GM18502 (cell line): ENCODE data around the gene ATRNL1.
A peak's percentile ranks its signal among the peaks of the same experiment; 100 is the strongest.

Experiments used
- ATAC-seq: cut with Tn5 transposase; IDR thresholded peaks from one replicate; pipeline ENCODE4 v1.9.1; 2021; ENCODE audit warnings: mild to moderate bottlenecking; ENCODE audit not compliant: unreplicated experiment, poor library complexity

The ATRNL1 gene

GRCh38 chr10:115861455-115861854 lies 768.3 kb downstream of the ATRNL1 start:
- ATAC-seq: no peak

DNA sequence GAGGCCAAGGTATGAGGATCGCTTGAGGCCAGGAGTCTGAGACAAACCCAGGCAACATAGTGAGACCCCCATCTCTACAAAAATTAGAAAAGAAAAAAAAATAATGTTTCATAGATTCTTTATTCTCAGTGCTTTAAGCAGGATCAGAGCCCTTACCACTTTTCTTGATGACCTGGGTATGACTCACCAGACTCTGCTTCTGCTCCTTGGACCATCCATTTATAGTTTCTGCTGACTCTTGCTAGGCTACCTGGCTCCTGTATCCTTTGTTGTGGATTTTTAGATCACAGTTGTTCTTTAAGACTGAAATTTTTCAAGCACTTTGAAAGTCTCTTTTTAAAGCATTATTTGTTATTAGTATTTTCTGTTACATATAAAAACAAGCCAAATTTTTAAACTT lies 768.7 kb downstream of the ATRNL1 start:
- no peak for ATAC-seq

- no peak for ATAC-seq
Observed at GRCh38 chr10:115866174-115866573, 773.0 kb downstream of the ATRNL1 start.

DNA sequence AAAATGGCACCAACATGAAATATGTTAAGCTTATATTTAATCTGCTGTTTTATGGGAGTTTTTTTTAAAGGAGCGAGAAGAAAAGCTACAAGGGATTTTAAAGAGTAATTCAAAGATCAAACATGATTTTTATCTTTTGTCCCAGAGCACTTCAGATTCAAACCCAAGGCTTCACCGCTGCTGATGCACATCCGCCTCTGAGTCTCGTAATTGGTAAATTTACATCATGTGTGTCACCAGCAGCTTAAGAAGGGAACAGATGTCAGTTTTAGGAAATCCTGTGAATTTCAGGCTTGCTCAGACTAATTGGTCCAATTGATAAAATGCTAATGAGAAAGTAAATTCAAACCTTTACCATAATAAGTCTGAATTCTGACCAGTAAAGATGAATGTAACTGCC lies 773.5 kb downstream of the ATRNL1 start:
- no peak for ATAC-seq

- no peak for ATAC-seq
Observed at GRCh38 chr10:115867305-115867704, 774.1 kb downstream of the ATRNL1 start.

DNA sequence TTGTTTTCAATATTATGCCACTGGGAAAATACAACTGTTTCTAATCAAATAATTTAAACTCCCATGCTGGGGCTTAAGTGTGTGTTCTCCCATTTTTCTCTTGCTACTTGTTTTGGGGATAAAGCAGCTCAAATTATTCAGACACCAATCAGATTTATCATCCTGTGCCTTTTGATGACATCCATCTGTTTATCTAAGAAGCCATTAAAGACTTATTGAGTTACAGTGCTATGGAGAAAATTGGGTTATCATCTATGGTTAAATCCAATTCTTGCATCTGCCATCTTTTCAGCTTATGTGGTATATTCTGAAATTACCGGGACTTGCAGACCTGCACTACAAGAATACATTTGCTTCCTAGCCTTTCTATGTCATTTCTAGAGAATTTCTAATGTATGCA lies 778.7 kb downstream of the ATRNL1 start:
- no peak for ATAC-seq

DNA sequence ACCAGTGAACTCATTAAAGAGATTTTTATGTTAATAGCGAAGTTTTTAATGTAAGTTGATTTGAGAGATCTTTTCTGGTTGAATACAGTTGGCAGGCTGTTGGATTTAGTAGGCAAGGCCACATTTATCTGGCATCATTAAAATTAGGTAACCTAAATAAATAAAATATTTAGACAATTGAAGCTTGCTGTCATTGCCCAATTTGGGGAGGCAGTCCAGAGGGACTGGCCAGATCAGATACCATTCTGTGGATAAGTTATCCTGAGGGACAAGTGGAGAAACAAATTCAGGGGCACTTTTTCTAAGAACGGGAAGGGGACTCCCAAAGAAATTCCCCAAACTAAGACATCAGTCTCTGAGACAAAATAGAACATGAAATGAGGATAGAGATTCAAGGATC lies 782.0 kb downstream of the ATRNL1 start:
- ATAC-seq: no peak

DNA sequence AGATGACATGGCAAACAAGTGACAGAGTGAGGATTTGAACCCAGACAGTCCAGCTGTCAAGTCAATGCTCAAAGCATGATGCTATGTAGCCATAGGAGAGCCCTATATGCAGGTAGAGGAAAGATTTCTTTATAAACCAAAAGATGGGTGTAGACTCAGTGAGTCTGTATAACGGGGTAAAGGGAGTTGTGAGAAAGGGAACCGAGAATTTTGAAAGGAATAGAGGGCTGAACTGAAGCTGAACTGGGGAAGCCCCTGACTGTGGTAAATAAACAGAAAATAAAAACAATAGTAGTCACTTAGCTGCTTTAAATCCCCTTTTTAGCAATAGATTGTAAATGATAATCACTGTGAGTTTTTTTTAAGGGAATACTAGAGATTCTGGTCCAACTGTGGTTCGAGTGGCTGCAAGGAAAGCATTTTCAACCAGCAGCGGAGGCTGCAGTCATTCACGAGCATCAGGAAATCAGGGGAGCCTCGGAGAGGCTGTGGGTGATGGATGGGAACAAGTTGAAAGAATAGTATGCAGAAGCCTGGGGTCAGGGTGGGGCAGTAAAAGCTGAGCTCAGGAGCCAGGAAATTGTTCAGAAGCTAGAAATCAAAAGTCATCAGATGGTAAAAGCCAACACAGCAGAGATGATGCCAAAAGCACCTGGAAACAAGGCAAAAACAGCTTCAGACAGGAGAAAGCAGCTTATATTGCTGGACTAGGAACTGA lies 786.4 kb downstream of the ATRNL1 start:
- ATAC-seq: peak; percentile 67

GRCh38 chr10:115882021-115882420 lies 788.9 kb downstream of the ATRNL1 start:
- ATAC-seq: no peak

- ATAC-seq: no peak
Observed at GRCh38 chr10:115883372-115883771, 790.2 kb downstream of the ATRNL1 start.

DNA sequence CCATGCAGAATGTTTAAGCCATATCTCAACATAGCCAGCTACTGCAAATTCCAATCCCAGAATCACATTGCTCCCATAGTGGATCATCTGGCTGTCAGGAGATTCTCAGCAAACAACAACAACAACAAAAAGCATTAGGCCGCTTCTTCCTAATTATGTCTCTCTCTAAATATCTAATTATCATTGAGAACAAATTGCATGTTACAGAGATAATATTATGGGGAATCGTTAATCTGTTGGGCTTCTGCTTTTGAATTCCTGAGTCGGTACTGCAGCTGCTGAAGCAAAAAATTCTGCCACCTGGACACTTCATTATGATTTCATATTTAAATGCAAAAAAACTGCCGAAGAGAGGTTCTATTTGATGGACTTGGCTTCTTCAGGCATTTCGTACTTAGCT lies 791.2 kb downstream of the ATRNL1 start:
- no peak for ATAC-seq

DNA sequence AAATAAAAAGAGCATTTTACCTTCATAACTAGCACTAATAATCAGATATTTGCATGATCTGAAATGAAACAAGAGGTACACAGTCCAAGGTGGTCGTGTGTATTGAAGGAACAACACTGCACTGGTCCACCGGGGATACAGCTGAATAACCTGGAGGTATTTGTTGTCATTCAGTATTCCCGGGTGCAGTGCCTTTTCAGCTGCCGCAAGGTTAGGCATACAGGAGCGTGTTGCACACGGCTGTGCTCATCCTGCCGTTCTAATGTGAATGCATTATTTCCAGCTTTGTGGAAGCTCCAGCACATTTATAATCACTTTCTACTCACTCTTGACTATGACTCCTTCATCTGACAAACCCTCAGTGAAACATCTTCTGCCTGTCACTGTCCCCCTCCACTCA lies 802.0 kb downstream of the ATRNL1 start:
- ATAC-seq: no peak

- no peak for ATAC-seq
Observed at GRCh38 chr10:115898242-115898641, 805.1 kb downstream of the ATRNL1 start.

DNA sequence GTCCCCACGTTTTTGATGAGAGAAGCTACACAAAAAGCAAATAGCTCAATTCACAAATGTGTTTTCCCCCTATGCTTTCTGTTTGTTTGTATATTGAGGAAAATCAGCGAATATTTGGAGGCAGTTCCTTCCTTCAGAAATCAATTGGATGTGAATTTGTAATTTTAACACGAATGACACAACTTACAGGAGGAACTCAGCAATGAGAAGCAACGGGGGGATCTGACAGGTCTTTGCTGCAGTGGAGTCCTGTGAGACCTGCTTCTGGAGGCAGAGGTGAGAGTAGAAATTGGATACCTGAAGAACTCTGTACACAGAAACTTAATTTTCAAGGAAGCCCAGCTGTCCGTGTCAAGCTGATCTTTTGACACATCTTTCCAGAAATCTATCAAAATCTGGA lies 809.4 kb downstream of the ATRNL1 start:
- no peak for ATAC-seq

GRCh38 chr10:115903207-115903606 lies 810.0 kb downstream of the ATRNL1 start:
- no peak for ATAC-seq

DNA sequence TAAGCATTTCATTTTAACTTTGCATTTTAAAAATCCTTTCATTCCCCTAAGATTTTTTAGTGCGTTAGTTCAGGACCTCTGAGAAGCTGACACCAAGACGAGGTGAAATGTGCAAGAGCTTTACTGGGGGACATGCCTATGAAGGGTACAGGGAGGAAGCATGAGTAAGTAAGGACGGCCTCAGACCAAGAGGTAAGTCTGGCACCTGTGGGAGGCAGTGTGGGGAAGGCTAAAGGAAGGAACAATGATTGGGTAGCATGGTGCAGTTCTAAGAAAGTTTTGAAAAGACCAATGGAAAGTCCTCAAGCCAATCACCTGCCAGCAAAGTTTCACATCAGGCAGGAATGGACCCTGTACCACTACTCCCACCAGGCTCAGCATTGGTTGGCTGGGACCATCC lies 810.7 kb downstream of the ATRNL1 start:
- ATAC-seq: no peak

- ATAC-seq: no peak
Observed at GRCh38 chr10:115909037-115909436, 815.9 kb downstream of the ATRNL1 start.

DNA sequence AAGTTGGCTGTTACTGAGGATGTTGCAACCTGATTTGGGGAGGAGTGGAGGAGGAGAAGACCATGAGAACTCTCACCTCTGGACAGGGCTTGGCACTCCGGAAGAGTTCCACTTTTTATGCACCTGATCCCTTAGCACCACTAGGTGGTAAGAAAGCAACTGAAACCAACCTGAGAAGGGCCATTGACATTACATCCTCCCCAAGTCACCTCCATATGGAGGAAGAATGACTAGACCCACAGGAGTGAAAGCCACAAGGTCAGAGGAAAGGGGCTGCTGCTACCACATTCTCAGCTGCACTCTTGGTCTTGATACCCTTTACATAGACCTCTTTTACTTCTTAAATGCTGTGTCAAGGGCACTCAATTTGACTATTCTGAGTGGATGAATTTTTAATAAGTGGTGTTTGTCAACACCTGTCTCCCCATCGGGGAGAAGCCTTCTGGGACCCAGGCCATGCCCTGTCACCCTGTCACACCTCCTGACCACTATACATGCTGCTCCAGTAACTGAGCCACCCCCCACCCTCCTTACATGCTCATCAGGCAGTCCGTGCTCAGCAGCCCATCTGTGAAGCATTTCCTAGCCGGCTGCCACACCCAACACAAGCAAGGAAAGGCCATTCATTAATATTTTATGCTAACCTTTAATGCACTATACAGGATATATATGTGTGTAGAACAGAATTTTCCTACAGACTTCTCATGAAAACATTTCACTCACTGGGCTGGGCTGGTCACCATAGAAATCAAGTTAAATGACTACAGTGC lies 817.0 kb downstream of the ATRNL1 start:
- no peak for ATAC-seq

DNA sequence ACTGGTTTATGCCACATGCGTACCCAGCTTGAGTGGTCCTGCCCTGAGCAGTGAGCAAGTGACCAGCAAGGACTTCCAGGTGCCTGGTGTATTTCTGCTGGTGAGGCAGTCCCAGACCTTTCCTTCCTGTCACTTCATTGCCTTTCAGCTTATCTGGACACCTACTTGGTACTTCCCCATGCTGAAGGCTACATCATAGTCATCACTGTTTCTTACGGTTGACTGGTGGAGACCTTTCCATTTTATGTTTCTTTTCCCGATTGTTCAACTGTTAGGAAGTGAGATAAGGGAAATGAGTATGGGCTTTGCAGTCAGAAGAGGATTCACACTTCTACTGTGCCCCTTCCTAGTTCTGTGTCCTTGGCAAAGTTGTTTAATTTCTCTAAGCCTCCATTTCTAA lies 821.3 kb downstream of the ATRNL1 start:
- no peak for ATAC-seq

GRCh38 chr10:115915429-115915828 lies 822.3 kb downstream of the ATRNL1 start:
- no peak for ATAC-seq

- ATAC-seq: no peak
Observed at GRCh38 chr10:115918812-115919211, 825.6 kb downstream of the ATRNL1 start.

DNA sequence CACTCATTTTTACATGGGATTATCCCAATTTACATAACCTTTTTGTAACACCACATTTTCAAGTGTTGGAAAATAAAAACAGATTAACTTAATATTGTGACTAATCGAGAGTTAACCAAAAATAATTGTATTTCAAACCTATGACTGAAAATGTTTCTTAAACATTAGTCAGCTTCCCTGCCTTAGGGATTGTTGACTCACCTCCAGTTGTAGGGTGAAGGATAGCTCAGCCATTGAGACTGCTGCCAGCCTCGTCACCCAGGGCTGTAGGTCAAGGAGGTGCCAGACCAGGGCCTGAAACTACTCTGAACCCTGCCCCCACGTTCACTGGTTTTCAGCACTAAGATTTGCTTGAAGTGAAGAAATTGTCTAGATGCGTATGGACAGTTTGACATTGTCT lies 828.6 kb downstream of the ATRNL1 start:
- ATAC-seq: no peak
